GM18907 (cell line): ENCODE measurements around the gene NECTIN1.

Experiments used
- ATAC-seq: cut with Tn5 transposase; IDR thresholded peaks from one replicate; pipeline ENCODE4 v1.9.1; 2021; ENCODE audit warnings: mild to moderate bottlenecking, moderate library complexity; ENCODE audit not compliant: unreplicated experiment

NECTIN1 gene

GRCh38 chr11:119696378-119697222, 32.4 kb downstream of the NECTIN1 start:
- no peak for ATAC-seq

- ATAC-seq, result no peak
These were observed 34.7 kb downstream of the NECTIN1 start for GRCh38 chr11:119694334-119694733.

- no peak for ATAC-seq
These were observed 35.7 kb downstream of the NECTIN1 start for GRCh38 chr11:119693253-119693815.

- no peak for ATAC-seq
These were observed 36.5 kb downstream of the NECTIN1 start for GRCh38 chr11:119692540-119692820.

- ATAC-seq, result no peak
These were observed 37.1 kb downstream of the NECTIN1 start for GRCh38 chr11:119691701-119692539.

GRCh38 chr11:119691020-119691666, 37.9 kb downstream of the NECTIN1 start:
- no peak for ATAC-seq

GRCh38 chr11:119689302-119689701, 39.7 kb downstream of the NECTIN1 start:
- no peak for ATAC-seq

- ATAC-seq, result no peak
These were observed 40.6 kb downstream of the NECTIN1 start for GRCh38 chr11:119688356-119688755.

- no peak for ATAC-seq
These were observed 41.5 kb downstream of the NECTIN1 start for GRCh38 chr11:119687373-119688046.

GRCh38 chr11:119686177-119686882, 42.7 kb downstream of the NECTIN1 start:
- ATAC-seq, result no peak

- ATAC-seq, result no peak
These were observed 43.8 kb downstream of the NECTIN1 start for GRCh38 chr11:119685111-119685746.

- ATAC-seq, result no peak
These were observed 44.5 kb downstream of the NECTIN1 start for GRCh38 chr11:119684361-119685110.

GRCh38 chr11:119683783-119684182, 45.2 kb downstream of the NECTIN1 start:
- ATAC-seq, result no peak

- ATAC-seq, result no peak
These were observed 47.6 kb downstream of the NECTIN1 start for GRCh38 chr11:119681361-119681910.

GRCh38 chr11:119680541-119681360, 48.2 kb downstream of the NECTIN1 start:
- ATAC-seq, result no peak

- ATAC-seq, result no peak
These were observed 49.7 kb downstream of the NECTIN1 start for GRCh38 chr11:119679346-119679745.

- ATAC-seq, result no peak
These were observed 50.6 kb downstream of the NECTIN1 start for GRCh38 chr11:119678351-119678750.

- ATAC-seq, result no peak
These were observed 51.2 kb downstream of the NECTIN1 start for GRCh38 chr11:119677840-119678239.
